Measurements from ENCODE around the gene PPFIBP2. TPM values are rescaled to one million over a fixed set of nuclear protein-coding genes. Genes with fewer than 3 reads are reported as not detected.

The PPFIBP2 gene
- total and polyA plus RNA-seq, 2 of the 13 experiments (the other 11 are each of a cell fraction or from before 2014, with no cell fraction given): 15.0 to 52.5 TPM

DNA sequence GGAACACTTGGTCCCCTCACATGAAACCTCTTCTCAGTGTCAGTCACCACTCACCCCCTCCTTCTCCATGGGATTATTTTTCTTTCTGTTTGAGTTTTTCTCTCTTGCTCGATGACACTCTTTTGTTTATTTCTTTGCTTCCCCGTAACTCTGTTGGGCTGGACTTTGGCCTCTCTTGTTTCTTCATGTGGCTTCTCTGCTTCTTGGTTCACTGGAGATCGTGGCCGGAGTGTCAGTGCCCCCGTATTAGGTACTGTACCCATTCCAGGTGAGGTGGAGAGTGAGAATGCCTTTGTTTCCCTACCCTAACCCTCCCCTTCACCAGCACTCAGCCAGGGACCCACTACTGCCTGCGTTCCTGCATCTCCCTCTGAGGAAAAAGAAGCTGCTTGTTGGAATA lies 127.0 kb downstream of the PPFIBP2 start (continued):
- TF ChIP-seq, protein P1, sequence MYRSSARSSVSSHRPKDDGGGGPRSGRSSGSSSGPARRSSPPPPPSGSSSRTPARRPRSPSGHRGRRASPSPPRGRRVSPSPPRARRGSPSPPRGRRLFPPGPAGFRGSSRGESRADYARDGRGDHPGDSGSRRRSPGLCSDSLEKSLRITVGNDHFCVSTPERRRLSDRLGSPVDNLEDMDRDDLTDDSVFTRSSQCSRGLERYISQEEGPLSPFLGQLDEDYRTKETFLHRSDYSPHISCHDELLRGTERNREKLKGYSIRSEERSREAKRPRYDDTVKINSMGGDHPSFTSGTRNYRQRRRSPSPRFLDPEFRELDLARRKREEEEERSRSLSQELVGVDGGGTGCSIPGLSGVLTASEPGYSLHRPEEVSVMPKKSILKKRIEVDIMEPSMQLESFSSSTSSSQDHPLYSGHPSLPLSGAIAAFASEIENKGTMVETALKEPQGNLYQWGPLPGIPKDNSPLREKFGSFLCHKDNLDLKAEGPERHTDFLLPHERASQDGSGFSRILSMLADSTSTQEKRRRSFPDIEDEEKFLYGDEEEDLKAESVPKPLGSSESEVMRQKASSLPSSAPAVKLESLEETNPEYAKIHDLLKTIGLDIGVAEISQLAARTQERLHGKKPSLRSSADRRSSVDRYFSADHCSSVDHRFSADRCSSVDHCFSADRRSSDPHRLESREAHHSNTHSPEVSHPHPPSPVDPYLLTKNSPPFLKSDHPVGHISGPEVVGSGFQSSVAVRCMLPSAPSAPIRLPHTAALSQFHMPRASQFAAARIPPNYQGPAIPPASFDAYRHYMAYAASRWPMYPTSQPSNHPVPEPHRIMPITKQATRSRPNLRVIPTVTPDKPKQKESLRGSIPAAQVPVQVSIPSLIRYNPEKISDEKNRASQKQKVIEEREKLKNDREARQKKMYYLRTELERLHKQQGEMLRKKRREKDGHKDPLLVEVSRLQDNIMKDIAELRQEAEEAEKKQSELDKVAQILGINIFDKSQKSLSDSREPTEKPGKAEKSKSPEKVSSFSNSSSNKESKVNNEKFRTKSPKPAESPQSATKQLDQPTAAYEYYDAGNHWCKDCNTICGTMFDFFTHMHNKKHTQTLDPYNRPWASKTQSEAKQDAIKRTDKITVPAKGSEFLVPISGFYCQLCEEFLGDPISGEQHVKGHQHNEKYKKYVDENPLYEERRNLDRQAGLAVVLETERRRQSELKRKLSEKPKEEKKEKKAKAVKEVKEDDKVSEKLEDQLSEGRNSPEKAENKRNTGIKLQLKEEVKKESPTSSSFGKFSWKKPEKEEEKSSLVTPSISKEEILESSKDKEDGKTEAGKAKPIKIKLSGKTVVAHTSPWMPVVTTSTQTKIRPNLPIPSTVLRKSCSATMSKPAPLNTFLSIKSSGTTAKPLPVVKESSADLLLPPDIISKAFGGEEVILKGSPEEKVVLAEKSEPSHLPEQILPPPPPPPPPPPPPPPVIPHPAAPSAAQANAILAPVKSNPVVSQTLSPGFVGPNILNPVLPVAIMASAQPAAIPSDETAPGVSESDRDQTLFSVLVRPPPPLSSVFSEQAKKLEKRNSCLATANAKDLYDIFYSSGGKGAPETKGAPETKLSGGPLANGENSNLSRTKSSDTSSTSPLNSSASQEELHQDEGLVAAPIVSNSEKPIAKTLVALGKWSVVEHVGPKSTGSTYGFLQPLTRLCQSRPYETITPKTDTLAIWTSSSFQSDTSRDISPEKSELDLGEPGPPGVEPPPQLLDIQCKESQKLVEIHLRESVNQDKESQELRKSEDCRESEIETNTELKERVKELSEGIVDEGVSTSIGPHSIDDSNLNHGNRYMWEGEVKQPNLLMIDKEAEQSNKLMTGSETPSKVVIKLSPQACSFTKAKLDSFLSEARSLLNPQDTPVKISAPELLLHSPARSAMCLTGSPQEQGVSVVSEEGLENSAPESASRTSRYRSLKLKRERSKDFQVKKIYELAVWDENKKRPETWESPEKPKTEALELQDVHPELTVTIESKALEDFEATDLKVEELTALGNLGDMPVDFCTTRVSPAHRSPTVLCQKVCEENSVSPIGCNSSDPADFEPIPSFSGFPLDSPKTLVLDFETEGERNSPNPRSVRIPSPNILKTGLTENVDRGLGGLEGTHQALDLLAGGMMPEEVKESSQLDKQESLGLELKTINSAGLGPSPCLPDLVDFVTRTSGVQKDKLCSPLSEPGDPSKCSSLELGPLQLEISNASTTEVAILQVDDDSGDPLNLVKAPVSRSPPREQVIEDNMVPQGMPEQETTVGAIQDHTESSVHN (CRISPR knock-in tag; IDR thresholded peaks at IDR 0.05): no peak
- TF ChIP-seq, protein P2, sequence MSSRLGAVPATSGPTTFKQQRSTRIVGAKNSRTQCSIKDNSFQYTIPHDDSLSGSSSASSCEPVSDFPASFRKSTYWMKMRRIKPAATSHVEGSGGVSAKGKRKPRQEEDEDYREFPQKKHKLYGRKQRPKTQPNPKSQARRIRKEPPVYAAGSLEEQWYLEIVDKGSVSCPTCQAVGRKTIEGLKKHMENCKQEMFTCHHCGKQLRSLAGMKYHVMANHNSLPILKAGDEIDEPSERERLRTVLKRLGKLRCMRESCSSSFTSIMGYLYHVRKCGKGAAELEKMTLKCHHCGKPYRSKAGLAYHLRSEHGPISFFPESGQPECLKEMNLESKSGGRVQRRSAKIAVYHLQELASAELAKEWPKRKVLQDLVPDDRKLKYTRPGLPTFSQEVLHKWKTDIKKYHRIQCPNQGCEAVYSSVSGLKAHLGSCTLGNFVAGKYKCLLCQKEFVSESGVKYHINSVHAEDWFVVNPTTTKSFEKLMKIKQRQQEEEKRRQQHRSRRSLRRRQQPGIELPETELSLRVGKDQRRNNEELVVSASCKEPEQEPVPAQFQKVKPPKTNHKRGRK (CRISPR knock-in tag; IDR thresholded peaks at IDR 0.05): no peak
- TF ChIP-seq TAF15 (IDR thresholded peaks at IDR 0.05; ENCODE audit: low read depth, low read length, poor library complexity, severe bottlenecking) (no peak), MXD4 (CRISPR knock-in tag; IDR thresholded peaks at IDR 0.05) (no peak), TAF1 (CRISPR knock-in tag; IDR thresholded peaks at IDR 0.05) (no peak), RAD51 (IDR thresholded peaks at IDR 0.05; ENCODE audit: borderline replicate concordance) (no peak), ZNF460 (CRISPR knock-in tag; IDR thresholded peaks at IDR 0.05; ENCODE audit: borderline replicate concordance) (no peak), ERF (CRISPR knock-in tag; IDR thresholded peaks at IDR 0.05) (no peak), ZNF703 (CRISPR knock-in tag; IDR thresholded peaks at IDR 0.05; ENCODE audit: borderline replicate concordance) (no peak)
